Prostate gland (tissue), 2 donors: ENCODE data around the gene ACKR4. TPM values are rescaled to one million over a fixed set of nuclear protein-coding genes. Genes with fewer than 3 reads are reported as not detected.

ENCODE experiments used
- DNase-seq: peaks from one replicate; pipeline ENCODE4 v3.0.0-alpha.2; 2019; ENCODE audit warnings: low spot score
- H3K27ac ChIP-seq, 2 donors: fragments of 200-600 bp; sonication (generic); 2 replicates each; pipeline ENCODE4 v1.5.1; 2017 to 2019
- H3K27me3 ChIP-seq: fragments of 200-600 bp; sonication (generic); replicated peaks from 2 replicates; pipeline ENCODE4 v1.5.1; 2019; ENCODE audit not compliant: insufficient read depth
- H3K36me3 ChIP-seq, 2 donors: fragments of 200-600 bp; sonication (generic); 1 replicate in 1 of 2; 2 replicates in 1 of 2; pipeline versions ENCODE4 v1.5.1 to v1.8.1; 2017 to 2019
- H3K4me1 ChIP-seq: fragments of 200-600 bp; sonication (generic); replicated peaks from 2 replicates; pipeline ENCODE4 v1.5.1; 2019
- H3K4me3 ChIP-seq, 2 donors: fragments of 200-600 bp; sonication (generic); 2 replicates each; pipeline ENCODE4 v1.5.1; 2017 to 2019
- H3K9me3 ChIP-seq: fragments of 200-600 bp; sonication (generic); 2 replicates; pipeline ENCODE4 v1.5.1; 2017
- POLR2A ChIP-seq: fragments of 450-650 bp; IDR thresholded peaks from one replicate; pipeline ENCODE4 v1.6.1; 2016; ENCODE audit warnings: antibody characterized with exemption, mild to moderate bottlenecking
- POLR2AphosphoS5 ChIP-seq: sonication (generic); formaldehyde crosslinking; IDR thresholded peaks from one replicate; pipeline ENCODE4 v1.6.1; 2017; ENCODE audit warnings: antibody characterized with exemption
- WGBS: methylation state at CpG from one replicate; pipeline ENCODE4 v1.1.5; 2018; 5-methylcytosine and 5-hydroxymethylcytosine counted together
- intact Hi-C: fragments of 100-400 bp; cut with DNase I; formaldehyde crosslinking; loops from one replicate; pipeline ENCODE4 v1.14.2; 2022
- total RNA-seq, 2 donors: library from RNA; depleted of rRNA; stranded (reverse); fragments of >200 nt; gene quantifications; one replicate each; pipeline ENCODE4 v1.1.0, GENCODE V29; 2016
- TF ChIP-seq, protein P1 (sequence below), 4 experiments: fragments of 200-600 bp in 2 of 4; fragments of 450-650 bp in 2 of 4; sonication (generic) in 2 of 4; IDR thresholded peaks; 1 replicate in 3 of 4; 2 replicates in 1 of 4; pipeline ENCODE4 v1.5.1; 2016 to 2019; ENCODE audit warnings: antibody characterized with exemption in 4 of 4, mild to moderate bottlenecking in 2 of 4, moderate library complexity in 2 of 4

Gene ACKR4
- total RNA-seq, 2 donors from 2014 or later, result 0.09 TPM; not detected in 1

DNA sequence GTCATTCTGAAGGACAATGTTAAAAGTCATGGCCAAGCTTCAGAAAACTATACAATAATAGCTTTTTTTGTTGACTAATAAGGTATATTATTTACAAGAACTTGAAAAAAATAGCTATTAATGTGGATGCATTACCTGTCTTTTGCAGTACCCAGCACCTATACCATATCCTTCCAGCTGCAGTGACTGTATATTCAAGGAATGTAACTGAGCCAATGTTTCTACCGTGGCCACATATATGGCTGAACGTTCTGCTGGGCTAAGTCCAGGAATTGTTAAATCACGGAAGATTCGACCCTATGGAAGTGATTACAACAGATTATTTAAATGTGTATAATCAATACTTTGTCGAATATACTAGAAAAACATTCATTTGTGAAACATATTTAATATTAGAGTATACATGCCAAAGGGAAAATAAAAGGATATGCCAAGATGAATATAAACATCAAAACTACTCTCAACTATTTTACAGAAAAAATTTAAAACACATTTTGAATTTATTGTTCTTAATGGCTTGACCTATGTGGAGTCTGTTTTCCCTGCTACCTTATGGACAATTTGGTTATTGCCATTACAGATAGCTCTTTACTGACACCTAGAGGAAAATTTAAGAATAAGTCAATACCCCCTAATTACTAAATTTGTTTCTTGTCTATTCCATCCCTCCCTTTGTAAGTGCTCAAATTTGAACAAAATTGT, 44.9 kb downstream of the ACKR4 start:
- no peaks in the 10 kb centered on the region for H3K36me3 ChIP-seq

DNA sequence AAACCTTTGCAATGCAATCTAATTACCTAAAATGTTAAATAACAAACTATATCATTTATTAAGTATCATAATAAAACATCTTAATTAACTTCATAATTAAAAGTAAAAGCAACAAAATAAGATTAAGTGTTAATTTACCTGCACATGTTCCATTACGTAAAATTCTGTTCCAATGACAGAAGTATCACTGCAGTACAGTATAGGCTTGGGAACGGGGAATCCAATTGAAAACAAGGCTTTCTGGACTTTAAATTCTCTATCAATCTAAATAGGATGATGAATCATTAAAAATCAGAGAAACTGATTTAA, 45.4 kb downstream of the ACKR4 start:
- H3K27me3 ChIP-seq, result no peaks in the 10 kb centered on the region
- no peaks in the 10 kb centered on the region for H3K9me3 ChIP-seq
- H3K4me3 ChIP-seq, result no peak overlapping the region
- H3K27ac ChIP-seq, result no peak overlapping the region
- no peaks in the 10 kb centered on the region for H3K4me1 ChIP-seq
- H3K36me3 ChIP-seq, result no peaks in the 10 kb centered on the region
- no peak for DNase-seq
- intact Hi-C loops, result loop anchor here (1.0 kb wide), 1 partner anchor 107 kb away; no protein-coding TSS in a partner anchor
- TF ChIP-seq POLR2AphosphoS5 (no peak), POLR2A (no peak)
- TF ChIP-seq, protein P1, sequence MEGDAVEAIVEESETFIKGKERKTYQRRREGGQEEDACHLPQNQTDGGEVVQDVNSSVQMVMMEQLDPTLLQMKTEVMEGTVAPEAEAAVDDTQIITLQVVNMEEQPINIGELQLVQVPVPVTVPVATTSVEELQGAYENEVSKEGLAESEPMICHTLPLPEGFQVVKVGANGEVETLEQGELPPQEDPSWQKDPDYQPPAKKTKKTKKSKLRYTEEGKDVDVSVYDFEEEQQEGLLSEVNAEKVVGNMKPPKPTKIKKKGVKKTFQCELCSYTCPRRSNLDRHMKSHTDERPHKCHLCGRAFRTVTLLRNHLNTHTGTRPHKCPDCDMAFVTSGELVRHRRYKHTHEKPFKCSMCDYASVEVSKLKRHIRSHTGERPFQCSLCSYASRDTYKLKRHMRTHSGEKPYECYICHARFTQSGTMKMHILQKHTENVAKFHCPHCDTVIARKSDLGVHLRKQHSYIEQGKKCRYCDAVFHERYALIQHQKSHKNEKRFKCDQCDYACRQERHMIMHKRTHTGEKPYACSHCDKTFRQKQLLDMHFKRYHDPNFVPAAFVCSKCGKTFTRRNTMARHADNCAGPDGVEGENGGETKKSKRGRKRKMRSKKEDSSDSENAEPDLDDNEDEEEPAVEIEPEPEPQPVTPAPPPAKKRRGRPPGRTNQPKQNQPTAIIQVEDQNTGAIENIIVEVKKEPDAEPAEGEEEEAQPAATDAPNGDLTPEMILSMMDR (IDR thresholded peaks at IDR 0.05), result no peak
- 61% methylated on average over 2 of the region's 2 CpGs for WGBS

More for the DNA sequence above, 44.9 kb downstream of the ACKR4 start:
- Histone ChIP-seq H3K9me3 (no peaks in the 10 kb centered on the region), H3K4me1 (no peaks in the 10 kb centered on the region), H3K27me3 (no peaks in the 10 kb centered on the region), H3K4me3 (no peak overlapping the region), H3K27ac (no peak overlapping the region)
- intact Hi-C loops, result loop anchor here (1.0 kb wide), 1 partner anchor 107 kb away; no protein-coding TSS in a partner anchor
- no peak for DNase-seq
- WGBS, result 72% methylated on average over 5 of the region's 5 CpGs
- TF ChIP-seq, protein P1 (IDR thresholded peaks at IDR 0.05), result peak; percentile 62 to 88 (median 82)
- no peak for TF ChIP-seq POLR2A
- no peak for TF ChIP-seq POLR2AphosphoS5

DNA sequence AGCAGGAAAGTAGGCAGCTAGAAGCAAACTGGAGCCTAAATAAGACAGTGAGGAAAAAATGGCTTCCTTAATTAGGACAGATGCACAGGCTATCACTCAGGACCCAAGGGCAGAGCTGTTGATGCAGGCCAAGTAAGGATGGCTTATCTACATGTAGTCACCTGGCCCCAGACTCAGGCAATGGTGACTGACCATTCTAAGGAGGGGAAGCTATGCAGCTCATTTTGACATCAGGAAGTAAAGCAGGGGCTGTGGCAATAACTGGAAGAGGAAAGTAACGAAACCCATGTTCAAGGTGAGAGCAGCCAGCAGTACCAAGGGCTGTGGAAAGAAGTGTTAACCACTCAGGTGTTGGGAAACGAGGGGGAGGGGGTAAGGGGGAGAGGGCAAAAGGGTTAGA, 46.3 kb downstream of the ACKR4 start:
- intact Hi-C loops, result no loop called here

DNA sequence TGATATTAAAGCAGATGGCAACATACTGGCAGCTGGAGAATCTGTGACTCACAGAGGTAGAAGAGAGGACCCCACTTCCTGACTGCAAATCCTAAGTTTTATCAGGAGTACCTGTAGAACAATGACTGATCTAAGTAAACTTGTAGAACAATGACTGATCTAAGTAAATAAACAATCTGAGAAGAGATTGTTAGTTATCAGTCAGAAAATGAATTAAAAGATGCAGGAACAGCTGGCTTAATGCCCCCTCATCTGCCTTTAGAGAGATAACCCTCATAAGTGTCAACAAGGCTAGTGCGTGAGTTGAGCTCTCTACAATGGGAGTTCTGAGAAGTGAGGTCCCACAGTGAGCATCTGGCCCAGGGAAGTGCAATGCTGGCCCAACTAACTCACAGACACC, 48.0 kb downstream of the ACKR4 start:
- Histone ChIP-seq H3K27me3 (no peaks in the 10 kb centered on the region), H3K36me3 (no peaks in the 10 kb centered on the region), H3K4me3 (no peak overlapping the region), H3K4me1 (no peaks in the 10 kb centered on the region), H3K9me3 (no peaks in the 10 kb centered on the region), H3K27ac (no peak overlapping the region)
- 93% methylated on average over 1 of the region's 1 CpG for WGBS
- TF ChIP-seq, protein P1 (IDR thresholded peaks at IDR 0.05), result no peak
- DNase-seq, result no peak
- intact Hi-C loops, result no loop called here

More for the DNA sequence above, 46.3 kb downstream of the ACKR4 start:
- H3K27me3 ChIP-seq, result no peaks in the 10 kb centered on the region
- DNase-seq, result no peak
- H3K9me3 ChIP-seq, result no peaks in the 10 kb centered on the region
- H3K4me1 ChIP-seq, result no peaks in the 10 kb centered on the region
- H3K27ac ChIP-seq, result no peak overlapping the region
- no peaks in the 10 kb centered on the region for H3K36me3 ChIP-seq
- WGBS, result 72% methylated on average over 2 of the region's 2 CpGs
- no peak overlapping the region for H3K4me3 ChIP-seq
- TF ChIP-seq POLR2AphosphoS5, result no peak
- TF ChIP-seq, protein P1 (IDR thresholded peaks at IDR 0.05), result no peak
- TF ChIP-seq POLR2A, result no peak

DNA sequence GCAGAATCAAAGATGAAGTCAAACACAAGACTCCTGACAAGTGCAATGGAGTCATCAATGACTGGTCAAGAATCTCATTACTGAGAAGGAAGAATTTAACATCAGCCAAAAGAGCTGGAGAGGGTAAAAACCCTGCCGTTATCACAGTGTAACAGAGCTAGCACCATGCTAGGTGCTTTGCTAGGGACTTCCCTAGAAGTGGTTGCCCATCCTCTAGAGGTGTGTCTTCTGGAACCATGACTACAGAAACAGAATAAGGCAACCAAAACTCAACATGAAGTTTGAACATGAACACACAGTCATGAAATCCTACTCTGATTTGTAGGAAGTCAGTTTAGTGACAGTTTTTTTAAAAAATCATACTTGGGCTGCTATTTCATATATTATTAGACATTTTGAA, 53.1 kb downstream of the ACKR4 start:
- intact Hi-C loops, result no loop called here
- Histone ChIP-seq H3K36me3 (no peaks in the 10 kb centered on the region), H3K27me3 (no peaks in the 10 kb centered on the region), H3K4me1 (peaks cover 9% of the 10 kb centered on the region), H3K9me3 (no peaks in the 10 kb centered on the region), H3K27ac (no peak overlapping the region), H3K4me3 (no peak overlapping the region)
- WGBS, result 100% methylated on average over 1 of the region's 1 CpG
- TF ChIP-seq, protein P1 (IDR thresholded peaks at IDR 0.05), result no peak
- TF ChIP-seq POLR2AphosphoS5 (no peak), POLR2A (no peak)
- DNase-seq, result no peak
